HEK293 (cell line): Measurements from ENCODE around the gene CACNA1C.

Experiments used
- BCL11B ChIP-seq: fragments of 450-650 bp; formaldehyde crosslinking; IDR thresholded peaks from 2 replicates; pipeline ENCODE4 v1.5.1; 2016; ENCODE audit warnings: low read depth, missing biosample characterization, missing genetic modification characterization
- CTCF ChIP-seq: fragments of 450-650 bp; formaldehyde crosslinking; IDR thresholded peaks from 2 replicates; pipeline ENCODE4 v1.5.1; 2016; ENCODE audit warnings: missing biosample characterization, missing genetic modification characterization
- HOXD13 ChIP-seq: sonication (generic); formaldehyde crosslinking; IDR thresholded peaks from 2 replicates; pipeline ENCODE4 v1.8.0; 2022; ENCODE audit warnings: missing genetic modification reagents, borderline replicate concordance
- KLF7 ChIP-seq: fragments of 450-650 bp; formaldehyde crosslinking; IDR thresholded peaks from 2 replicates; pipeline ENCODE4 v1.5.1; 2016; ENCODE audit warnings: missing biosample characterization, missing genetic modification characterization, borderline replicate concordance
- KLF8 ChIP-seq: fragments of 450-650 bp; formaldehyde crosslinking; IDR thresholded peaks from 2 replicates; pipeline ENCODE4 v1.5.1; 2016; ENCODE audit warnings: missing biosample characterization, missing genetic modification characterization
- SALL2 ChIP-seq: fragments of 450-650 bp; formaldehyde crosslinking; IDR thresholded peaks from 2 replicates; pipeline ENCODE4 v1.5.0; 2017; ENCODE audit warnings: missing biosample characterization, mild to moderate bottlenecking, missing genetic modification characterization, borderline replicate concordance
- YY1 ChIP-seq: fragments of 450-650 bp; formaldehyde crosslinking; IDR thresholded peaks from 2 replicates; pipeline ENCODE4 v1.5.1; 2018; ENCODE audit warnings: missing biosample characterization, missing genetic modification characterization
- ZFP69B ChIP-seq: fragments of 450-650 bp; formaldehyde crosslinking; IDR thresholded peaks from 2 replicates; pipeline ENCODE4 v1.5.1; 2016; ENCODE audit warnings: missing biosample characterization, missing genetic modification characterization
- ZNF23 ChIP-seq: fragments of 450-650 bp; formaldehyde crosslinking; IDR thresholded peaks from 2 replicates; pipeline ENCODE4 v1.5.1; 2016; ENCODE audit warnings: missing biosample characterization, missing genetic modification characterization, borderline replicate concordance
- ZNF274 ChIP-seq, 2 experiments: fragments of 200-500 bp in 1 of 2; fragments of 450-650 bp in 1 of 2; sonication (Bioruptor generic) in 1 of 2; formaldehyde crosslinking in 1 of 2; IDR thresholded peaks; 2 replicates each; pipeline versions ENCODE4 v1.5.1 to v1.6.1; 2014 to 2016; ENCODE audit warnings: borderline replicate concordance in 1 of 2, inconsistent platforms in 1 of 2, low read length in 1 of 2, missing biosample characterization in 1 of 2, missing genetic modification characterization in 1 of 2
- ZNF558 ChIP-seq: fragments of 450-650 bp; formaldehyde crosslinking; IDR thresholded peaks from 2 replicates; pipeline ENCODE4 v1.5.1; 2016; ENCODE audit warnings: missing biosample characterization, missing genetic modification characterization
- ZNF791 ChIP-seq: fragments of 450-650 bp; formaldehyde crosslinking; IDR thresholded peaks from 2 replicates; pipeline ENCODE4 v1.5.1; 2016; ENCODE audit warnings: missing biosample characterization, missing genetic modification characterization

DNA sequence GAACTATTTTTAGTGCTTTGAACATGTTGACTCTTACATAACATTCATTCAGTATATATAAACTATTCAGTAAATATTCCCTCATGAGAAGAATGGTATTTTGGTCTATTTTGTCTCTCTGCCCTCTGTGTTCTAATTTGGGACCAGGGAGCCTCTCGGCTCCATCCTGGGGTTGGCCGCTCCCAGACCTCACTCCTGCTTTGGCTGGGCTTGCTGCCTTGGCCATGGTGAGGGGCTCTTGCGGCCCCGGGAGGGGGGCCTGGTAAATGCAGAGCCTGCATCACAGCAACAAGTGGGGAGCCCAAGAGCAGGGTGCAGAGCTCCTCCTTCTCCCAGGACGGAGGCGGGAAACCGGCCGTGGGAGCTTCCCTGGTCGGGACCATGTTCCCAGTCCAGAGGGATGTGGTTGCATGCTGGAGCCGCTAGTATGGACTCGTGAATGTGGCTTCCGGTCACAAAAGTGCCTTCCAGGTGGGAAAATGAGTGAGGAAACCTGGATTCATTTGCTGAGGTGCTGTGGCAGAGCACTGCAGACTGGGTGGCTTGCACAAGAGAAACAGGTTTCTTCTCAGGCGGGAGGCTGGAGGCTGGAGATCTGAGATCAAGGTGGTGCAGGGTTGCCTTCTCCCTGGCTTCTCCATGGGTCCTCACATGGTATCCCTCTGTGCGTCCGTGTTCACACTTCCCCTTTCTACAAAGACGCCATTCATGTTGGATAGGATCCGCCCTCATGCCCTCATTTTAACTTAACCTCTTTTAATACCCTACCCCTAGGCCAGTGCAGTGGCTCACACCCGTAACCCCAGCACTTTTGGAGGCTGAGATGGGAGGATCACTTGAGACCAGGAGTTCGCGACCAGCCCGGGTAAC lies 250.2 kb downstream of the CACNA1C start:
- no peak for TF ChIP-seq ZNF558 (tag by site-specific recombination)
- no peak for TF ChIP-seq CTCF (tag by site-specific recombination)
- no peak for TF ChIP-seq YY1 (tag by site-specific recombination)
- no peak for TF ChIP-seq KLF7 (tag by site-specific recombination)
- TF ChIP-seq ZNF791 (tag by site-specific recombination), result no peak
- TF ChIP-seq ZNF274 (IDR thresholded peaks at IDR 0.05; ENCODE audit: low read length), result no peak
- TF ChIP-seq ZNF274 (tag by site-specific recombination; IDR thresholded peaks at IDR 0.05; ENCODE audit: borderline replicate concordance), result no peak
- no peak for TF ChIP-seq ZNF23 (tag by site-specific recombination)
- no peak for TF ChIP-seq ZFP69B (tag by site-specific recombination)
- TF ChIP-seq HOXD13 (CRISPR knock-in tag), result no peak
- no peak for TF ChIP-seq SALL2
- TF ChIP-seq BCL11B, result no peak
- no peak for TF ChIP-seq KLF8
